Liver (tissue), 9 donors: ENCODE data around the gene FMN1. TPM values are rescaled to one million over a fixed set of nuclear protein-coding genes. Genes with fewer than 3 reads are reported as not detected.

Experiments
- DNase-seq: peaks from one replicate; pipeline ENCODE4 v3.0.0-alpha.2; 2017; ENCODE audit warnings: low spot score
- H3K27ac ChIP-seq, 2 donors: one replicate each; pipeline ENCODE4 v1.7.0; 2013; ENCODE audit warnings: inconsistent platforms in 2 of 2, low read length in 2 of 2, control low read depth in 1 of 2, low read depth in 1 of 2, mild to moderate bottlenecking in 1 of 2
- H3K27me3 ChIP-seq, 4 donors: one replicate each; pipeline versions ENCODE4 v1.6.1 to v1.7.0; 2013; ENCODE audit warnings: low read length in 3 of 4, inconsistent platforms in 1 of 4, mild to moderate bottlenecking in 1 of 4, moderate library complexity in 1 of 4; ENCODE audit not compliant: control insufficient read depth in 4 of 4, insufficient read depth in 4 of 4
- H3K36me3 ChIP-seq, 4 donors: one replicate each; pipeline versions ENCODE4 v1.6.1 to v1.7.0; 2013; ENCODE audit warnings: low read length in 3 of 4, mild to moderate bottlenecking in 3 of 4, low read depth in 1 of 4, moderate library complexity in 1 of 4; ENCODE audit not compliant: control insufficient read depth in 4 of 4, insufficient read depth in 3 of 4
- H3K4me1 ChIP-seq, 4 donors: one replicate each; pipeline versions ENCODE4 v1.6.1 to v1.7.0; 2013; ENCODE audit warnings: low read length in 3 of 4, mild to moderate bottlenecking in 3 of 4, moderate library complexity in 1 of 4; ENCODE audit not compliant: control insufficient read depth in 4 of 4, insufficient read depth in 4 of 4
- H3K4me3 ChIP-seq, 3 donors: one replicate each; pipeline versions ENCODE4 v1.6.1 to v1.7.0; 2013; ENCODE audit warnings: low read length in 3 of 3, control low read depth in 1 of 3, low read depth in 1 of 3, mild to moderate bottlenecking in 1 of 3
- H3K9ac ChIP-seq, 2 donors: one replicate each; pipeline ENCODE4 v1.7.0; 2013; ENCODE audit warnings: low read length in 2 of 2, mild to moderate bottlenecking in 2 of 2, moderate library complexity in 2 of 2, control low read depth in 1 of 2, low read depth in 1 of 2
- H3K9me3 ChIP-seq, 4 donors: one replicate each; pipeline versions ENCODE4 v1.6.1 to v1.7.0; 2013; ENCODE audit warnings: low read length in 3 of 4; ENCODE audit not compliant: control insufficient read depth in 4 of 4
- ATF3 ChIP-seq: IDR thresholded peaks from 2 replicates; pipeline ENCODE4 v1.6.1; 2016; ENCODE audit warnings: antibody characterized with exemption
- EGR1 ChIP-seq, 2 donors: IDR thresholded peaks; 2 replicates each; pipeline ENCODE4 v1.6.1; 2016 to 2018; ENCODE audit warnings: antibody characterized with exemption in 2 of 2, low read depth in 2 of 2
- FOXA1 ChIP-seq: IDR thresholded peaks from 2 replicates; pipeline ENCODE4 v1.6.1; 2016; ENCODE audit warnings: antibody characterized with exemption
- FOXA2 ChIP-seq: IDR thresholded peaks from 2 replicates; pipeline ENCODE4 v1.6.1; 2016; ENCODE audit warnings: antibody characterized with exemption
- GABPA ChIP-seq, 2 donors: IDR thresholded peaks in 1 of 2; conservative IDR thresholded peaks in 1 of 2; 2 replicates each; pipeline ENCODE4 v1.6.1; 2016; ENCODE audit warnings: antibody characterized with exemption in 2 of 2, mild to moderate bottlenecking in 1 of 2, moderate library complexity in 1 of 2
- HNF4A ChIP-seq, 2 donors: conservative IDR thresholded peaks; 2 replicates each; pipeline ENCODE4 v1.6.1; 2016; ENCODE audit warnings: antibody characterized with exemption in 2 of 2, mild to moderate bottlenecking in 2 of 2
- HNF4G ChIP-seq: IDR thresholded peaks from 2 replicates; pipeline ENCODE4 v1.6.1; 2016; ENCODE audit warnings: antibody characterized with exemption
- JUND ChIP-seq, 2 donors: IDR thresholded peaks; 2 replicates each; pipeline ENCODE4 v1.6.1; 2016; ENCODE audit warnings: antibody characterized with exemption in 2 of 2
- MAX ChIP-seq: IDR thresholded peaks from 2 replicates; pipeline ENCODE4 v1.6.1; 2016; ENCODE audit warnings: antibody characterized with exemption
- NR2F2 ChIP-seq: IDR thresholded peaks from 2 replicates; pipeline ENCODE4 v1.6.1; 2016; ENCODE audit warnings: antibody characterized with exemption
- RAD21 ChIP-seq, 2 donors: IDR thresholded peaks; 2 replicates each; pipeline ENCODE4 v1.6.1; 2016; ENCODE audit warnings: antibody characterized with exemption in 2 of 2, mild to moderate bottlenecking in 2 of 2
- REST ChIP-seq: IDR thresholded peaks from 2 replicates; pipeline ENCODE4 v1.6.1; 2016; ENCODE audit warnings: antibody characterized with exemption, mild to moderate bottlenecking
- RXRA ChIP-seq, 2 donors: IDR thresholded peaks; 2 replicates each; pipeline ENCODE4 v1.6.1; 2017 to 2018; ENCODE audit warnings: antibody characterized with exemption in 2 of 2, mild to moderate bottlenecking in 1 of 2
- SP1 ChIP-seq: IDR thresholded peaks from 2 replicates; pipeline ENCODE4 v1.6.1; 2018; ENCODE audit warnings: antibody characterized with exemption, mild to moderate bottlenecking
- TAF1 ChIP-seq: conservative IDR thresholded peaks from 2 replicates; pipeline ENCODE4 v1.6.1; 2016; ENCODE audit warnings: antibody characterized with exemption, mild to moderate bottlenecking
- YY1 ChIP-seq: IDR thresholded peaks from 2 replicates; pipeline ENCODE4 v1.6.1; 2016; ENCODE audit warnings: antibody characterized with exemption, mild to moderate bottlenecking
- ZBTB33 ChIP-seq: IDR thresholded peaks from 2 replicates; pipeline ENCODE4 v1.6.1; 2016; ENCODE audit warnings: antibody characterized with exemption
- WGBS: extraction: QIAGEN DNeasy Blood & Tissue Kit; methylation state at CpG from one replicate; pipeline ENCODE4 v1.1.7; 2013; 5-methylcytosine and 5-hydroxymethylcytosine counted together
- polyA plus RNA-seq, 2 donors: library from polyadenylated mRNA; stranded (reverse) in 1 of 2; unstranded in 1 of 2; fragments of 200-250 nt in 1 of 2; fragments of >200 nt in 1 of 2; fragmentation: Nextera tagmentation in 1 of 2; extraction: Ambion mirVana in 1 of 2; gene quantifications; one replicate each; pipeline versions ENCODE4 v1.2.1 to v1.2.3, GENCODE V29; 2013 to 2015
- total RNA-seq, 2 donors: library from RNA; depleted of rRNA; stranded (reverse); fragments of >200 nt; gene quantifications; one replicate each; pipeline ENCODE4 v1.2.3, GENCODE V29; 2014
- TF ChIP-seq, protein P1 (sequence below): fragments of 150-350 bp; IDR thresholded peaks from 2 replicates; pipeline ENCODE4 v1.5.1; 2017; ENCODE audit warnings: improper control_type of control experiment, low read depth, low read length; ENCODE audit not compliant: missing input control
- donor health status: healthy.
- donor health status: healthy.
- donor health status: healthy.
- donor health status: healthy.
- donor health status: healthy.

Gene FMN1
- total and polyA plus RNA-seq, 4 donors = 0.21 to 5.4 (median 0.53) TPM

GRCh38 chr15:32838338-32838737, 356.2 kb downstream of the FMN1 start:
- no peak for DNase-seq
- WGBS = 38% methylated on average over 7 of the region's 7 CpGs
- H3K36me3 ChIP-seq = no peaks in the 10 kb centered on the region
- H3K27me3 ChIP-seq = peaks cover 0 to 5% (median 0%) of the 10 kb centered on the region in 4 donors
- H3K9me3 ChIP-seq = no peaks in the 10 kb centered on the region
- no peak overlapping the region for H3K4me3 ChIP-seq
- no peaks in the 10 kb centered on the region for H3K4me1 ChIP-seq
- H3K27ac ChIP-seq = no peak overlapping the region
- no peak for TF ChIP-seq HNF4A (conservative IDR thresholded peaks at IDR 0.05)
- TF ChIP-seq REST = no peak
- no peak for TF ChIP-seq RXRA (IDR thresholded peaks at IDR 0.05)
- no peak for TF ChIP-seq FOXA2
- TF ChIP-seq TAF1 = no peak
- no peak for TF ChIP-seq FOXA1
- no peak for TF ChIP-seq RAD21 (IDR thresholded peaks at IDR 0.05)
- no peak for TF ChIP-seq HNF4G
- TF ChIP-seq MAX = no peak
- no peak for TF ChIP-seq YY1
- no peak for TF ChIP-seq GABPA (IDR thresholded peaks at IDR 0.05 in 1 of 2, conservative IDR thresholded peaks at IDR 0.05 in 1 of 2)
- TF ChIP-seq ATF3 = no peak
- no peak for TF ChIP-seq EGR1 (IDR thresholded peaks at IDR 0.05; ENCODE audit: low read depth in 2 of 2)
- TF ChIP-seq, protein P1, sequence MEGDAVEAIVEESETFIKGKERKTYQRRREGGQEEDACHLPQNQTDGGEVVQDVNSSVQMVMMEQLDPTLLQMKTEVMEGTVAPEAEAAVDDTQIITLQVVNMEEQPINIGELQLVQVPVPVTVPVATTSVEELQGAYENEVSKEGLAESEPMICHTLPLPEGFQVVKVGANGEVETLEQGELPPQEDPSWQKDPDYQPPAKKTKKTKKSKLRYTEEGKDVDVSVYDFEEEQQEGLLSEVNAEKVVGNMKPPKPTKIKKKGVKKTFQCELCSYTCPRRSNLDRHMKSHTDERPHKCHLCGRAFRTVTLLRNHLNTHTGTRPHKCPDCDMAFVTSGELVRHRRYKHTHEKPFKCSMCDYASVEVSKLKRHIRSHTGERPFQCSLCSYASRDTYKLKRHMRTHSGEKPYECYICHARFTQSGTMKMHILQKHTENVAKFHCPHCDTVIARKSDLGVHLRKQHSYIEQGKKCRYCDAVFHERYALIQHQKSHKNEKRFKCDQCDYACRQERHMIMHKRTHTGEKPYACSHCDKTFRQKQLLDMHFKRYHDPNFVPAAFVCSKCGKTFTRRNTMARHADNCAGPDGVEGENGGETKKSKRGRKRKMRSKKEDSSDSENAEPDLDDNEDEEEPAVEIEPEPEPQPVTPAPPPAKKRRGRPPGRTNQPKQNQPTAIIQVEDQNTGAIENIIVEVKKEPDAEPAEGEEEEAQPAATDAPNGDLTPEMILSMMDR = no peak
- no peak for TF ChIP-seq NR2F2
- no peak for TF ChIP-seq ZBTB33
- TF ChIP-seq SP1 = no peak
- TF ChIP-seq JUND (IDR thresholded peaks at IDR 0.05) = no peak
- no peak overlapping the region for H3K9ac ChIP-seq

- no peak overlapping the region for H3K4me3 ChIP-seq
- H3K36me3 ChIP-seq = no peaks in the 10 kb centered on the region
- H3K9ac ChIP-seq = no peak overlapping the region
- DNase-seq = no peak
- WGBS = 85% methylated on average over 8 of the region's 8 CpGs
- H3K4me1 ChIP-seq = no peaks in the 10 kb centered on the region
- H3K9me3 ChIP-seq = no peaks in the 10 kb centered on the region
- H3K27me3 ChIP-seq = peaks cover 0 to 5% (median 0%) of the 10 kb centered on the region in 4 donors
- H3K27ac ChIP-seq = no peak overlapping the region
- TF ChIP-seq EGR1 (IDR thresholded peaks at IDR 0.05; ENCODE audit: low read depth in 2 of 2) (no peak), NR2F2 (no peak), TAF1 (no peak), GABPA (IDR thresholded peaks at IDR 0.05 in 1 of 2, conservative IDR thresholded peaks at IDR 0.05 in 1 of 2) (no peak), YY1 (no peak), HNF4A (conservative IDR thresholded peaks at IDR 0.05) (no peak), ZBTB33 (no peak), HNF4G (no peak), RXRA (IDR thresholded peaks at IDR 0.05) (no peak), MAX (no peak), FOXA1 (no peak), RAD21 (IDR thresholded peaks at IDR 0.05) (no peak), FOXA2 (no peak)
- TF ChIP-seq, protein P1 = no peak
Observed at GRCh38 chr15:32837935-32838334, 356.6 kb downstream of the FMN1 start.
